HFFc6 (cell line): Measurements from ENCODE around the gene P3H4. TPM values are rescaled to one million over a fixed set of nuclear protein-coding genes. Genes with fewer than 3 reads are reported as not detected.

Source experiments
- DNase-seq: peaks from one replicate; pipeline ENCODE4 v3.0.0-alpha.2; 2018
- H3K27ac Mint-ChIP-seq: 2 replicates; pipeline ENCODE4 v1.8.0; 2020; ENCODE audit warnings: mild to moderate bottlenecking, mixed read lengths
- H3K27me3 Mint-ChIP-seq: 2 replicates; pipeline ENCODE4 v1.8.0; 2021; ENCODE audit warnings: mild to moderate bottlenecking, moderate library complexity, mixed read lengths; ENCODE audit not compliant: insufficient read depth
- H3K36me3 Mint-ChIP-seq: 2 replicates; pipeline ENCODE4 v1.8.0; 2021; ENCODE audit warnings: low read depth, mixed read lengths
- H3K4me1 Mint-ChIP-seq: 2 replicates; pipeline ENCODE4 v1.8.0; 2020; ENCODE audit warnings: low read depth, mixed read lengths
- H3K4me3 Mint-ChIP-seq: 2 replicates; pipeline ENCODE4 v1.8.0; 2020; ENCODE audit warnings: mild to moderate bottlenecking, moderate library complexity, mixed read lengths
- H3K9me3 Mint-ChIP-seq: 2 replicates; pipeline ENCODE4 v1.8.0; 2020; ENCODE audit warnings: mild to moderate bottlenecking, mixed read lengths
- total RNA-seq, 6 experiments: library from RNA; stranded (reverse); fragmentation: NEBNext Ultra II Directional; extraction: Animal tissue kit (Norgen Biotek cat#: 25700); gene quantifications; 2 replicates in 1 of 6; 3 replicates in 5 of 6; pipeline ENCODE4 v1.2.3, GENCODE V29; 2021
- TF ChIP-seq, protein P1 (sequence below): fragments of 200-600 bp; sonication (generic); IDR thresholded peaks from 2 replicates; pipeline ENCODE4 v1.5.0; 2021; ENCODE audit warnings: antibody characterized with exemption, mild to moderate bottlenecking

The P3H4 gene
- total RNA-seq, 6 experiments from 2014 or later, result 48.8 to 75.5 (median 50.3) TPM

DNA sequence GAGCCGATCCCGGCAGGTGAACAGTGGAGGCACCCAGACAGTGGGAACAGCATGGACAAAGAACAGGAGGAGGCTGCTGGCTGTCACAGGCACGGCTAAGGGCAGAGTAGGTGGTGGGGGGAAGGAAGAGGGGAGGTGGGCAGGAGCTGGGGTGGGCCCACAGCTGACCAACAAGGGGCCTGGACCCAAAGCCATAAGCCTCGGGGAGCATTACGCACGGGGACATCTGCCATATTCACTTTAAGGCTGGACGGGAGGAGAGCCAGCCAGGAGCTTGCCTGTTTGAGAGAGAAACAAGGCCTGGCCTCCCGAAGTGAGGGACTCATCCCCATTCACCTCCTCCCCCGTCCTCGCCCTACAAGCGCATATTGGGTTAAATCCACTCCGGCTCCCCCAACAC is 57.7 kb downstream of the P3H4 start:
- TF ChIP-seq, protein P1, sequence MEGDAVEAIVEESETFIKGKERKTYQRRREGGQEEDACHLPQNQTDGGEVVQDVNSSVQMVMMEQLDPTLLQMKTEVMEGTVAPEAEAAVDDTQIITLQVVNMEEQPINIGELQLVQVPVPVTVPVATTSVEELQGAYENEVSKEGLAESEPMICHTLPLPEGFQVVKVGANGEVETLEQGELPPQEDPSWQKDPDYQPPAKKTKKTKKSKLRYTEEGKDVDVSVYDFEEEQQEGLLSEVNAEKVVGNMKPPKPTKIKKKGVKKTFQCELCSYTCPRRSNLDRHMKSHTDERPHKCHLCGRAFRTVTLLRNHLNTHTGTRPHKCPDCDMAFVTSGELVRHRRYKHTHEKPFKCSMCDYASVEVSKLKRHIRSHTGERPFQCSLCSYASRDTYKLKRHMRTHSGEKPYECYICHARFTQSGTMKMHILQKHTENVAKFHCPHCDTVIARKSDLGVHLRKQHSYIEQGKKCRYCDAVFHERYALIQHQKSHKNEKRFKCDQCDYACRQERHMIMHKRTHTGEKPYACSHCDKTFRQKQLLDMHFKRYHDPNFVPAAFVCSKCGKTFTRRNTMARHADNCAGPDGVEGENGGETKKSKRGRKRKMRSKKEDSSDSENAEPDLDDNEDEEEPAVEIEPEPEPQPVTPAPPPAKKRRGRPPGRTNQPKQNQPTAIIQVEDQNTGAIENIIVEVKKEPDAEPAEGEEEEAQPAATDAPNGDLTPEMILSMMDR, result no peak
- H3K9me3 Mint-ChIP-seq, result no peaks in the 10 kb centered on the region
- H3K27ac Mint-ChIP-seq, result no peak overlapping the region
- no peaks in the 10 kb centered on the region for H3K4me1 Mint-ChIP-seq
- peaks cover 14% of the 10 kb centered on the region for H3K27me3 Mint-ChIP-seq
- H3K4me3 Mint-ChIP-seq, result no peak overlapping the region
- no peak for DNase-seq
- no peaks in the 10 kb centered on the region for H3K36me3 Mint-ChIP-seq

Other genes with a start within 250 kb of the P3H4 start
- gene KRT9, start 239.9 kb downstream of the P3H4 start, total RNA-seq, result not detected
- 1 to 10 TPM in 4 of 6 experiments, under 1 TPM in 2; 0.14 to 2.0 (median 1.5) TPM for gene KRT14, start 225.1 kb downstream of the P3H4 start, total RNA-seq
- gene KRT16, start 199.2 kb downstream of the P3H4 start, total RNA-seq, result under 1 TPM in 4 of 6 experiments, not detected in 2; 0.11 to 0.47 (median 0.17) TPM
- gene KRT17, start 187.4 kb downstream of the P3H4 start, total RNA-seq, result 1 to 10 TPM; 1.0 to 3.9 (median 2.9) TPM
- gene EIF1, start 123.1 kb downstream of the P3H4 start, total RNA-seq, result 100 to 1,000 TPM; 723 to 810 (median 781) TPM
- not detected for gene GAST, start 99.6 kb downstream of the P3H4 start, total RNA-seq
- under 1 TPM in 2 of 6 experiments, not detected in 4; 0.09 to 0.12 TPM for gene HAP1, start 77.3 kb downstream of the P3H4 start, total RNA-seq
- gene JUP, start 25.2 kb downstream of the P3H4 start, total RNA-seq, result 1 to 10 TPM; 1.5 to 9.1 (median 1.9) TPM
- 100 to 1,000 TPM; 417 to 500 (median 442) TPM for gene FKBP10, start 1.1 kb upstream of the P3H4 start, total RNA-seq
- gene NT5C3B, start 24.3 kb upstream of the P3H4 start, total RNA-seq, result 10 to 100 TPM; 33.9 to 55.2 (median 37.3) TPM
- gene KLHL10, start 25.9 kb upstream of the P3H4 start, total RNA-seq, result not detected
- gene KLHL11, start 53.5 kb upstream of the P3H4 start, total RNA-seq, result 10 to 100 TPM; 13.4 to 16.2 (median 15.7) TPM
- gene ACLY, start 107.0 kb upstream of the P3H4 start, total RNA-seq, result 100 to 1,000 TPM; 254 to 315 (median 279) TPM
- 1 to 10 TPM in 3 of 6 experiments, under 1 TPM in 3; 0.74 to 1.8 (median 0.97) TPM for gene ODAD4, start 118.7 kb upstream of the P3H4 start, total RNA-seq
- gene CNP, start 154.8 kb upstream of the P3H4 start, total RNA-seq, result 100 to 1,000 TPM; 105 to 118 (median 111) TPM
- 100 to 1,000 TPM in 3 of 6 experiments, 10 to 100 TPM in 3; 85.0 to 115 (median 100) TPM for gene DNAJC7, start 205.5 kb upstream of the P3H4 start, total RNA-seq
- gene NKIRAS2, start 208.1 kb upstream of the P3H4 start, total RNA-seq, result 10 to 100 TPM; 37.1 to 43.9 (median 40.3) TPM
- under 1 TPM in 4 of 6 experiments, not detected in 2; 0.07 to 0.10 (median 0.08) TPM for gene C17orf113, start 238.7 kb upstream of the P3H4 start, total RNA-seq